ENCODE results near the gene LRRC25. TPM values are rescaled to one million over a fixed set of nuclear protein-coding genes. Genes with fewer than 3 reads are reported as not detected.
"Not testable (repeated sequence)": the region's sequence is repeated elsewhere in the genome, so short reads cannot be mapped to it uniquely, and the experiment has no call there.

LRRC25 gene
- total RNA-seq, 1 experiment from 2014 or later, result not detected

GRCh38 chr19:18364826-18365528 lies 32.4 kb downstream of the LRRC25 start:
- no peaks in the 10 kb centered on the region for H3K9me3 ChIP-seq
- TSS peak; percentile 24 for BruUV-seq (replicated peaks)
- no peaks in the 10 kb centered on the region for H3K9me3 Mint-ChIP-seq (ENCODE audit: unreplicated experiment)
- no peaks in the 10 kb centered on the region for H3K27me3 Mint-ChIP-seq (ENCODE audit: insufficient read depth, unreplicated experiment)
- peak overlapping the region; percentile 83 for H3K27ac Mint-ChIP-seq (ENCODE audit: unreplicated experiment)
- no peak overlapping the region for H3K4me3 ChIP-seq (ENCODE audit: low read depth, low read length)
- peaks cover 2% of the 10 kb centered on the region for H3K36me3 ChIP-seq (ENCODE audit: control insufficient read depth, insufficient read depth, low read length)
- intact Hi-C loops (cut with micrococcal nuclease; ENCODE audit: unreplicated experiment), result no loop called here
- H3K36me3 Mint-ChIP-seq (ENCODE audit: insufficient read depth, unreplicated experiment), result peaks cover 17% of the 10 kb centered on the region
- no peaks in the 10 kb centered on the region for H3K27me3 ChIP-seq (replicated peaks; ENCODE audit: control insufficient read depth, insufficient read depth, low read length)
- TF ChIP-seq CTCF (IDR thresholded peaks at IDR 0.05; ENCODE audit: insufficient read depth in 1 of 2, low read depth in 1 of 2, low read length in 1 of 2, severe bottlenecking in 1 of 2, unreplicated experiment in 1 of 2), result no peak
- H3K4me1 ChIP-seq, result peaks cover 20% of the 10 kb centered on the region
- peak; percentile 60 to 61 for DNase-seq
- H3K4me1 Mint-ChIP-seq (ENCODE audit: low read depth, unreplicated experiment), result peaks cover 7% of the 10 kb centered on the region
- CTCF ChIA-PET, result no interaction called here
- POLR2A ChIA-PET, result no interaction called here
- no peak overlapping the region for H3K4me3 Mint-ChIP-seq (ENCODE audit: unreplicated experiment)

- BruUV-seq (replicated peaks), result TSS peak; percentile 64
- H3K27ac Mint-ChIP-seq (ENCODE audit: unreplicated experiment), result peak overlapping the region; percentile 83
- H3K4me1 Mint-ChIP-seq (ENCODE audit: low read depth, unreplicated experiment); H3K27me3 ChIP-seq (replicated peaks; ENCODE audit: control insufficient read depth, insufficient read depth, low read length); POLR2A ChIA-PET; H3K36me3 ChIP-seq (ENCODE audit: control insufficient read depth, insufficient read depth, low read length); H3K9me3 Mint-ChIP-seq (ENCODE audit: unreplicated experiment); H3K9me3 ChIP-seq; H3K27me3 Mint-ChIP-seq (ENCODE audit: insufficient read depth, unreplicated experiment); H3K4me3 ChIP-seq (ENCODE audit: low read depth, low read length); intact Hi-C loops (cut with micrococcal nuclease; ENCODE audit: unreplicated experiment); H3K4me3 Mint-ChIP-seq (ENCODE audit: unreplicated experiment); DNase-seq: not testable (repeated sequence)
- CTCF ChIA-PET, result interaction anchor here (0.5 to 0.9 kb wide), 2 partner anchors 19 to 21 kb away, joined by 3 read pairs; partner anchors contain the start of gene GDF15
- peaks cover 20% of the 10 kb centered on the region for H3K4me1 ChIP-seq
- peaks cover 23% of the 10 kb centered on the region for H3K36me3 Mint-ChIP-seq (ENCODE audit: insufficient read depth, unreplicated experiment)
Observed at GRCh38 chr19:18364277-18364825, 33.1 kb downstream of the LRRC25 start.

GRCh38 chr19:18363787-18364186 lies 33.6 kb downstream of the LRRC25 start:
- Histone ChIP-seq H3K27me3 (replicated peaks; ENCODE audit: control insufficient read depth, insufficient read depth, low read length) (no peaks in the 10 kb centered on the region), H3K4me3 (ENCODE audit: low read depth, low read length) (no peak overlapping the region), H3K4me1 (peaks cover 19% of the 10 kb centered on the region), H3K36me3 (ENCODE audit: control insufficient read depth, insufficient read depth, low read length) (peaks cover 2% of the 10 kb centered on the region), H3K9me3 (no peaks in the 10 kb centered on the region)
- H3K4me3 Mint-ChIP-seq (ENCODE audit: unreplicated experiment), result no peak overlapping the region
- POLR2A ChIA-PET, result no interaction called here
- CTCF ChIA-PET, result interaction anchor here (0.5 to 0.9 kb wide), 2 partner anchors 20 to 22 kb away, joined by 3 read pairs; partner anchors contain the start of gene GDF15
- H3K27me3 Mint-ChIP-seq (ENCODE audit: insufficient read depth, unreplicated experiment), result no peaks in the 10 kb centered on the region
- TF ChIP-seq CTCF (IDR thresholded peaks at IDR 0.05; ENCODE audit: insufficient read depth in 1 of 2, low read depth in 1 of 2, low read length in 1 of 2, severe bottlenecking in 1 of 2, unreplicated experiment in 1 of 2), result no peak
- H3K36me3 Mint-ChIP-seq (ENCODE audit: insufficient read depth, unreplicated experiment), result peaks cover 27% of the 10 kb centered on the region
- intact Hi-C loops (cut with micrococcal nuclease; ENCODE audit: unreplicated experiment), result no loop called here
- H3K9me3 Mint-ChIP-seq (ENCODE audit: unreplicated experiment), result no peaks in the 10 kb centered on the region
- no TSS peak for BruUV-seq (replicated peaks)
- no peak for DNase-seq
- H3K4me1 Mint-ChIP-seq (ENCODE audit: low read depth, unreplicated experiment), result peaks cover 7% of the 10 kb centered on the region
- no peak overlapping the region for H3K27ac Mint-ChIP-seq (ENCODE audit: unreplicated experiment)

Measured in Caco-2 (cell line).